K562 (cell line): ENCODE data around the gene RPL28. TPM values are rescaled to one million over a fixed set of nuclear protein-coding genes. Genes with fewer than 3 reads are reported as not detected.

ENCODE experiments used
- ATAC-seq: fragments of 200-7000 bp; cut with Tn5 transposase; 3 replicates; pipeline ENCODE4 v1.9.1; 2020; ENCODE audit warnings: moderate library complexity
- BruUV-seq: library from RNA; stranded (reverse); fragments of 400-500 nt; replicated peaks from 2 replicates; lab custom pipeline; 2021; lab: Mats Ljungman, UMichigan
- CTCF ChIA-PET: fragments of 300-600 bp; formaldehyde crosslinking; extraction: SDS; loops from one replicate; lab custom pipeline; 2021; ENCODE audit warnings: low intra/inter-chr PET ratio; lab: Yijun Ruan, JAX
- POLR2A ChIA-PET: fragments of 300-600, 350-650 bp; sonication (Branson Sonifier 250); formaldehyde crosslinking; extraction: SDS; loops from one replicate; lab custom pipeline; 2021; ENCODE audit warnings: antibody characterized with exemption, inconsistent platforms; lab: Yijun Ruan, JAX
- DNase-seq, 4 experiments: peaks; one replicate each; pipeline versions ENCODE4 v3.0.0 to v3.0.0-alpha.2; 2011 to 2018; ENCODE audit warnings: low spot score in 3 of 4, mixed read lengths in 3 of 4; ENCODE audit errors: extremely low read depth in 1 of 4
- FAIRE-seq: peaks from 2 replicates; lab custom pipeline; 2011; peaks lifted over from hg19 to GRCh38; lab: Jason Lieb, UNC
- H2AFZ ChIP-seq: 2 replicates; pipeline ENCODE4 v1.6.0; 2011; ENCODE audit warnings: low read depth, low read length, control low read depth, inconsistent platforms
- H3K27ac ChIP-seq: fragments of 200-600 bp; 3 replicates; pipeline ENCODE4 v1.8.0; 2011; ENCODE audit warnings: low read depth, mild to moderate bottlenecking, control low read depth, inconsistent platforms, low read length, moderate library complexity, mixed read lengths; ENCODE audit errors: extremely low read depth
- H3K27me3 ChIP-seq, 2 experiments: fragments of 300-600 bp in 1 of 2; 2 replicates in 1 of 2; 3 replicates in 1 of 2; pipeline versions ENCODE4 v1.6.0 to v1.8.0; 2011; ENCODE audit warnings: inconsistent platforms in 2 of 2, low read length in 2 of 2, mild to moderate bottlenecking in 1 of 2, mixed read lengths in 1 of 2, moderate library complexity in 1 of 2; ENCODE audit not compliant: control insufficient read depth in 2 of 2, insufficient read depth in 2 of 2
- H3K36me3 ChIP-seq: fragments of 300-600 bp; 3 replicates; pipeline ENCODE4 v1.8.0; 2011; ENCODE audit warnings: mild to moderate bottlenecking, low read length, inconsistent platforms; ENCODE audit not compliant: control insufficient read depth, insufficient read depth
- H3K4me1 ChIP-seq, 2 experiments: fragments of 200-600 bp in 1 of 2; replicated peaks in 1 of 2; 2 replicates in 1 of 2; 3 replicates in 1 of 2; pipeline versions ENCODE4 v1.5.1 to v1.8.0; 2011; ENCODE audit warnings: inconsistent platforms in 2 of 2, low read length in 2 of 2, mild to moderate bottlenecking in 1 of 2, mixed read lengths in 1 of 2, moderate library complexity in 1 of 2; ENCODE audit not compliant: control insufficient read depth in 2 of 2, insufficient read depth in 2 of 2
- H3K4me2 ChIP-seq: 2 replicates; pipeline ENCODE4 v1.6.1; 2011; ENCODE audit warnings: low read length, control low read depth, inconsistent platforms, mixed read lengths; ENCODE audit not compliant: insufficient read depth
- H3K4me3 ChIP-seq: fragments of 200-600 bp; sonication (generic), shearing (Covaris generic); 2 replicates; pipeline ENCODE4 v1.5.1; 2016; ENCODE audit warnings: control low read depth, inconsistent platforms
- H3K79me2 ChIP-seq: fragments of 200-600 bp; 3 replicates; pipeline ENCODE4 v1.8.0; 2011; ENCODE audit warnings: low read length, inconsistent platforms; ENCODE audit not compliant: control insufficient read depth, insufficient read depth
- H3K9ac ChIP-seq, 2 experiments: 2 replicates each; pipeline versions ENCODE4 v1.6.0 to v1.6.1; 2011; ENCODE audit warnings: low read depth in 2 of 2, low read length in 2 of 2, control low read depth in 1 of 2, inconsistent platforms in 1 of 2, mild to moderate bottlenecking in 1 of 2, mixed read lengths in 1 of 2; ENCODE audit not compliant: insufficient read depth in 1 of 2
- H3K9me1 ChIP-seq: one replicate; pipeline ENCODE4 v1.6.0; 2011; ENCODE audit warnings: inconsistent platforms, mild to moderate bottlenecking, low read length, moderate library complexity; ENCODE audit not compliant: control insufficient read depth, insufficient read depth
- H3K9me3 ChIP-seq: replicated peaks from 2 replicates; pipeline ENCODE4 v1.5.1; 2011; ENCODE audit warnings: low read depth, low read length, inconsistent platforms; ENCODE audit not compliant: control insufficient read depth, insufficient read depth
- H4K20me1 ChIP-seq: replicated peaks from 2 replicates; pipeline ENCODE4 v1.6.1; 2011; ENCODE audit warnings: low read length, inconsistent platforms, mixed read lengths; ENCODE audit not compliant: control insufficient read depth, insufficient read depth
- EGR1 ChIP-seq: fragments of 450-650 bp; conservative IDR thresholded peaks from 2 replicates; pipeline ENCODE4 v1.6.1; 2017; ENCODE audit warnings: mild to moderate bottlenecking
- POLR2G ChIP-seq: fragments of 200-400 bp; formaldehyde crosslinking; IDR thresholded peaks from 2 replicates; pipeline ENCODE4 v1.6.1; 2017; ENCODE audit warnings: low read depth, mild to moderate bottlenecking, antibody characterized with exemption, low read length, moderate library complexity
- RBFOX2 ChIP-seq: fragments of 200-400 bp; formaldehyde crosslinking; IDR thresholded peaks from 2 replicates; pipeline ENCODE4 v1.6.1; 2017; ENCODE audit warnings: low read depth, mild to moderate bottlenecking, low read length, moderate library complexity
- ZBTB7A ChIP-seq: IDR thresholded peaks from 2 replicates; pipeline ENCODE4 v1.6.1; 2011; ENCODE audit warnings: low read depth, mild to moderate bottlenecking, low read length, moderate library complexity, borderline replicate concordance; ENCODE audit not compliant: control insufficient read depth
- ZNF143 ChIP-seq: sonication (generic); formaldehyde crosslinking; IDR thresholded peaks from 2 replicates; pipeline ENCODE4 v1.9.0; 2022; ENCODE audit warnings: mild to moderate bottlenecking, missing genetic modification reagents
- ZSCAN29 ChIP-seq: fragments of 450-650 bp; IDR thresholded peaks from 2 replicates; pipeline ENCODE4 v1.6.1; 2017
- WGBS: fragments of 100-300 bp; shearing (Covaris generic); methylation state at CpG from one replicate; pipeline ENCODE4 v1.1.6; 2016; ENCODE audit warnings: low coverage, mixed read lengths; ENCODE audit not compliant: insufficient coverage; ENCODE audit errors: missing lambda C conversion rate; 5-methylcytosine and 5-hydroxymethylcytosine counted together
- in situ Hi-C: fragments of 300-500 bp; cut with MboI; formaldehyde crosslinking; loops from 4 replicates; pipeline ENCODE4 v1.15.0; 2018; ENCODE audit warnings: inconsistent platforms, mixed read lengths
- intact Hi-C: fragments of 100-400 bp; cut with micrococcal nuclease; formaldehyde crosslinking; loops from 2 replicates; pipeline ENCODE4 v1.14.2; 2022
- polyA plus RNA-seq, 8 experiments: library from polyadenylated mRNA; depleted of rRNA in 4 of 8; stranded (reverse) in 5 of 8; unstranded in 3 of 8; fragments of >200 nt; fragmentation: Nextera tagmentation in 2 of 8; fragmentation: Illumina TruSeq in 1 of 8; extraction: Ambion mirVana in 2 of 8; extraction: Trizol in 1 of 8; gene quantifications; 2 replicates each; pipeline versions ENCODE4 v1.2.1 to v1.2.3, GENCODE V29; 2011 to 2014; ENCODE audit warnings: inconsistent platforms in 1 of 8, missing spikeins in 1 of 8
- total RNA-seq, 7 experiments: library from RNA; depleted of rRNA in 6 of 7; stranded (reverse); fragments of >200 nt in 6 of 7; fragmentation: Illumina TruSeq in 2 of 7; extraction: Trizol in 2 of 7; gene quantifications; 2 replicates each; pipeline versions ENCODE4 v1.2.1 to v1.2.3, GENCODE V29; 2011 to 2021; ENCODE audit warnings: low replicate concordance in 1 of 7
- TF ChIP-seq, protein P1 (sequence below), 2 experiments: IDR thresholded peaks; 2 replicates each; pipeline ENCODE4 v1.6.1; 2011; ENCODE audit warnings: borderline replicate concordance in 1 of 2, control low read depth in 1 of 2, low read depth in 1 of 2, low read length in 1 of 2, mild to moderate bottlenecking in 1 of 2, mixed read lengths in 1 of 2, moderate library complexity in 1 of 2; ENCODE audit not compliant: insufficient read depth in 1 of 2, insufficient read length in 1 of 2, poor library complexity in 1 of 2, severe bottlenecking in 1 of 2; ENCODE audit errors: extremely low read depth in 1 of 2

Gene RPL28
- total and polyA plus RNA-seq, 9 of the 15 experiments (the other 6 are each of a cell fraction or from before 2014, with no cell fraction given): 124 to 3,106 (median 622) TPM

DNA sequence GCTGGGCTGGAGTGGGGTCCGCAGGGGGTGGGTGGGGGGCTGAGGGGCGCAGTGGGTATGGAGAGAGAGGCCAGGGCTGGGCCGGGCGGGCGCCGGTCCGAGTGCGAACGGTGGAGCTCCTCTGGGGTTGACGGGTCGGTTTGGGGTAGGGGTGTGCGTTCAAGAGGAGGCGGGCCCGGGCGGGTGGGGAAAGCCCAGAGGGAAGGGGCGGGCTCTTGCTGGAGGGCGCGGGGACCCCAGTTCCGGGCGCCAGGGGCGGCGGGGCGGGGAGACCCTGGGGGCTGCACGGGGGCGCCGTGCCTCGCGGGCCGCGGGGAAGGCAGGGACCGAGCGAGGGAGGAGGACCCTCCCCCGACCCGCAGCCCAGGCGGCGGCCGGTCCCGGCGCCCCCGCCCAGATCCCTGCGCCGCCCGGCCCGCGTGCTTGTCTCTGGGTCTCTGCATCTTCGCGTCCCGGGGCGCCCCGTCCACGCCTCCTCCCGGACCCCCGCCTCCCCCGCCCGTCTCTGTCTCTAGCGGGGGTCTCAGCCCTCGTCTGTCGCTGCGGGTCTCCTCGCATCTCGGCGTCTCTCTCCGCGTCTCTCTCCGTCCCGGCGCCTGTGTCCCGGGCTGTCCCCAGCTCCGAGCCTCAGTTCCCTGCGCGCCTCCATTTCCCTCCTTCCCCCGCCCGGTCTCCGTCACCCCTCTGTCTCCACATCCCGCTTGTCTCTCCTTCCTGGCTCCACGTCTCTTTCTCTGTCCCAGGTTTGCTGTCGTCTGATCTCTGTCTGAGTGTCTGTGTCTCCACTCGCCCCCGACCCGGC, 65.6 kb downstream of the RPL28 start:
- POLR2A ChIA-PET: interaction anchor here (0.6 kb wide), 1 partner anchor 361 kb away, joined by 3 read pairs; no protein-coding TSS in a partner anchor
- Histone ChIP-seq H3K27me3 (peaks cover 0 to 18% of the 10 kb centered on the region in 2 experiments; a peak in 4 of 5 replicates), H3K79me2 (no peaks in the 10 kb centered on the region), H3K4me1 (peaks cover 3 to 73% of the 10 kb centered on the region in 2 experiments), H3K9ac (peak overlapping the region in 1 of 2 experiments; percentile 88; a peak in 2 of 4 replicates), H4K20me1 (no peaks in the 10 kb centered on the region; the same call in 1 of the 2 replicates), H3K9me1 (no peaks in the 10 kb centered on the region), H2AFZ (0 out of 2 replicates have a peak overlapping the region, but pooled peaks have one; percentile 51), H3K27ac (no peak overlapping the region), H3K9me3 (no peaks in the 10 kb centered on the region), H3K4me3 (no peak overlapping the region; the same call in 1 of the 2 replicates), H3K36me3 (peaks cover 22% of the 10 kb centered on the region; the same call in 2 of the 3 replicates), H3K4me2 (peak overlapping the region; percentile 32; the same call in 1 of the 2 replicates)
- FAIRE-seq (no peak), ATAC-seq (no peak), DNase-seq (peak in 3 of 4 experiments; percentile 28 to 48 (median 44))
- CTCF ChIA-PET: no interaction called here
- in situ Hi-C loops: no loop called here
- intact Hi-C loops: loop anchor here (5.0 kb wide), 1 partner anchor 64 kb away; the partner anchor contains the start of gene RPL28
- WGBS: 2% methylated on average over 12 of the region's 80 CpGs
- peak; percentile 47 for TF ChIP-seq POLR2G
- peak; percentile 60; the same call in 1 of the 2 replicates for TF ChIP-seq ZBTB7A
- 0 out of 2 replicates have a peak, but pooled peaks have one; percentile 15 for TF ChIP-seq EGR1
- TF ChIP-seq RBFOX2: no peak
- TF ChIP-seq, protein P1, sequence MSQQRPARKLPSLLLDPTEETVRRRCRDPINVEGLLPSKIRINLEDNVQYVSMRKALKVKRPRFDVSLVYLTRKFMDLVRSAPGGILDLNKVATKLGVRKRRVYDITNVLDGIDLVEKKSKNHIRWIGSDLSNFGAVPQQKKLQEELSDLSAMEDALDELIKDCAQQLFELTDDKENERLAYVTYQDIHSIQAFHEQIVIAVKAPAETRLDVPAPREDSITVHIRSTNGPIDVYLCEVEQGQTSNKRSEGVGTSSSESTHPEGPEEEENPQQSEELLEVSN (IDR thresholded peaks at IDR 0.05; ENCODE audit: borderline replicate concordance in 1 of 2, extremely low read depth in 1 of 2, insufficient read depth in 1 of 2, insufficient read length in 1 of 2, low read depth in 1 of 2, low read length in 1 of 2, poor library complexity in 1 of 2, severe bottlenecking in 1 of 2): peak in 1 of 2 experiments; percentile 31
- TF ChIP-seq ZSCAN29: no peak
- no peak for TF ChIP-seq ZNF143 (CRISPR knock-in tag)
- no TSS peak for BruUV-seq
